Measurements from ENCODE around the gene NTF3.

The NTF3 gene

DNA sequence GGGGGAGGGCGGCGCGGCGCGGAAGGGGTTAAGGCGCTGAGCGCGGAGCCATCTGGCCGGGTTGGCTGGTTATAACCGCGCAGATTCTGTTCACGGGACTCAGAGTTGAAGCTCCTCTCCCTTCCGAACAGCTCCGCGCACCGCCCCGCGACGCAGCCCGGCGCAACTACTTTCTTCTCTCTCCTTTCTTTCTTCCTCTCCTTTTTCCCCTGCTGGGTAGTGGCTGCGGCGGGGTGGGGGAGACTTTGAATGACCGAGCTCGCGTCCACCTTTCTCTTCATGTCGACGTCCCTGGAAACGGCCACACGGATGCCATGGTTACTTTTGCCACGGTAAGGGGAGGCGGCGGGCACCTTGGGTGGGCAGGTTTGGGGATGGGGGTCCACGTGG is at the start of gene NTF3:
Gene NTF3 (plus strand): TSS at position 98 of the 390 bp plus-strand sequence. CDS start 217 bp downstream, at position 315.
- no peak for DNase-seq (ENCODE audit: low read depth in 2 of 2)

DNA sequence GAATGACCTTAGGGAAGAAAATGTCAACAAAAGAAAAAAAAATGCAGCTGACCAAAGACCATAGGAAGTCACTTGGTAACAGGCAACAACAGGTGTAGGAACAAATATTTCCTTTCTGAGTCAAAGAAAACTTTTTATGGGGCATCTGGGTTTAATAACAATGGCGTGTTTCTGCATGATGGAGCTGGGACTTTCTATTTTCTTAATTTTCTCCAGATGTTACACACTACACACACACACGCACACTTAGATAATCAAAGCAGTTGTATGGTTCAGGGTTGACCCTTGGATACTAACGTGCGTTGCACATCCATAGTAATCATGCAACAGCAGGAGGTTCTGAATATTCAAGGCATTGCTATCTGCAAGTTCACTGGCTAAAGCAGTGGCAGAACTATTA is 47.9 kb upstream of the NTF3 start:
- no peak for DNase-seq (ENCODE audit: low read depth in 2 of 2)

DNA sequence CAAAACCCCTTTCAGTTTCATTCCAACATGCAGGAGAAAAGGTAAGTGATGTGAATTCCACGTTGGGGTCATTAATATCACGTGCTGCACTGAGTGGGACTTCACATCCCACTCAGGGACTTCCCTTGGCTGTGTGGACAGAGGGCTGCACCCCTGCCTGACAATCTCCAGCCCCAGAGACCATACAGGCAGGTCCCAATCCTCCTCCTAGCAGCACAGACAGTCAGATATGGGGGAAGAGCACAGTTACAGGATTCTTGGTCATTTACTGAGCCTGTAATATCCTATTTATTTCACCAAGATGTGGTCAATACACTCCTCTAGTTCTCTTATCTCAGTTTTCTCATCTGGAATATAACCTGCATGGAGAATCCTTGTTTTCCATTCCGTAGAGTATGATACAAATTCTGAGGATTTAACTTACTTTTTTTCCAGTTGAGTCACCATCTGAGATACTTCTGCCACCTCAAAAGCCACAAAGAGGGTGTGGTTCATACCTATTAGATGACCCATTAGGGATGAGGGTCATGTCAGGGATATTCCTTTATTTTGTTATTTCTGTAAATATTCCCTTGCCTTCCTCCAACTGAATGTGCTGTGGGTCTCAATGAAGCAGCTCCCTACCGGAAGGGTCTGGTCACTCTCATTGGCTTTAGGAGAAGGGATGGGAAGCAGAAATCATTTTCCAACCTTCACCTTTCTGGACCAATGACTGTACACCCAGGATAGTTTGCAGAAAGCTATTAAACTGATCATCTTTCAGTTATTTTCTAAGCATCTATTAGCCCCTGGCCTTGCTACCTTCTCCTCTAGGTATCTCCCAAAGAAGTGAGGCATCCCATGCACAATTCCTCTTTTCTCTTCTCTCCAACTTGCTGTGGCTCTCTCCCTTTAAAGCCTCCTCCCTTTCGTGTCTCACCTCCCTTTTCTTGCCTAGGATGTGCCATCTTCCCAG is 43.0 kb upstream of the NTF3 start:
- no peak for DNase-seq (ENCODE audit: low read depth in 2 of 2)

DNA sequence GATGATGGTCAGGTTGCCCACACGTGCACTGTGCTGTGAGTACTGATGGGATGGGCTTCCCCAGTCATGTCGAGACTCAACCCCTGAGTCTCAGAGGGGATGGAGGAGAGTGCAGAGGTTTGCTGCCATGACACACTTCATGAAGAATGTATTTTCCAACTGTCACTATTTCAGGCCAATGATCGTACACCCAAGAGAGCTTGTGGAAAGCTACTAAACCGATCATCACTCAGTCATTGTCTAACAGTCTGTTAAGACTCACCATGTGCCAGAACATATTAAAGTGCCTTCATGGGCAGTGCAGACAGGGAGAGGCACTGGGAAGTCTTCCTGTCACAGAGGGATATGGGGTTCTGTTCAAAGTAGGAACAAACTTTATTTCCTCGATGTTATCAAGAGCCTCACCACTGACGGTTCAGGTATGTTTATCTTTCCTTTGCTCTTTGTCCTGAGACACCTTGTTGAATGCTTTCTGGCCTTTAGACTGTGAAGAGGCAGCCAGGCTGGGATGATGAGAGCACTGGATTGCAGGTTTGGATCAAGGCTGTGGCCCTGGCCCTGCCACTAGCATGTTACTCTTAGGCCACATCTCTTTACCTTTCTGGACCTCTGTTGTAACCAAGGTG is 41.6 kb upstream of the NTF3 start:
- DNase-seq (ENCODE audit: low read depth in 2 of 2) = no peak

DNA sequence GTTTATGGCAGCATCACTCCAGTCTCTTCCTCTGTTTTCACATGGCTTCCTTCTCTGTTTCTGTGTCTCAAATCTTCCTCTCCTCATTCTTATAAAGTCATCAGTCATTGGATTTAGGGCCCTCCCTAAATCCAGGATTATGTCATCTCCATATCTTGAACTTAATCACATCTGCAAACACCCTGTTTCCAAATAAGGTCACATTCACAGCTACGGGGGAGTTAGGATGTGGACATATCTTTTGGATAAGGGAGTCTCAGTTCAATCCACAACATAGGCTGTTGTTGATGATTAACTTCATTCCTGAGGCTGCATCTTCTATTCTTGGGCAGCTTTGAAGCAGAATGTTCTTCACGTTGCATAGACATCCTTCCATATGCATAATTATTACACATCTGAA is 40.3 kb upstream of the NTF3 start:
- DNase-seq (ENCODE audit: low read depth in 2 of 2) = no peak

DNA sequence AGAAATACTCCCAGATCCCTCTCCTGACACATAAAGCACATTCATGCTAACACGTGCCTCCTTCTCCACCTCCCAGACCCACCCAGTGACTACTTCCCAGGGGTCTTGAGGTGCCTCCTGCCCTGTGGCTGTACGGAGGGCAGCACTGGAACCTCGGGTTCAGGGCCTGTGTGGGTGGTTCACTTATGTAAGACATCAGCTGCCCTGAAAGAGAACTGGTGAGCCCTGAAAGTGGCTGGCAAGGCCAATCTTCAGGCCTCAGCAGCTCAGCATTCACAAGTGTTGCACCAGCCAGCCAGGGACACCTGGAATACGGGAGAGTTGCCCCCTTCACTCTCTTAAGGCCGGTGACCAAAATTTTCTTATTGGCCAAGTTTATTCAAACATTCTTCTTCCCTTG is 38.9 kb upstream of the NTF3 start:
- DNase-seq (ENCODE audit: low read depth in 2 of 2) = no peak

DNA sequence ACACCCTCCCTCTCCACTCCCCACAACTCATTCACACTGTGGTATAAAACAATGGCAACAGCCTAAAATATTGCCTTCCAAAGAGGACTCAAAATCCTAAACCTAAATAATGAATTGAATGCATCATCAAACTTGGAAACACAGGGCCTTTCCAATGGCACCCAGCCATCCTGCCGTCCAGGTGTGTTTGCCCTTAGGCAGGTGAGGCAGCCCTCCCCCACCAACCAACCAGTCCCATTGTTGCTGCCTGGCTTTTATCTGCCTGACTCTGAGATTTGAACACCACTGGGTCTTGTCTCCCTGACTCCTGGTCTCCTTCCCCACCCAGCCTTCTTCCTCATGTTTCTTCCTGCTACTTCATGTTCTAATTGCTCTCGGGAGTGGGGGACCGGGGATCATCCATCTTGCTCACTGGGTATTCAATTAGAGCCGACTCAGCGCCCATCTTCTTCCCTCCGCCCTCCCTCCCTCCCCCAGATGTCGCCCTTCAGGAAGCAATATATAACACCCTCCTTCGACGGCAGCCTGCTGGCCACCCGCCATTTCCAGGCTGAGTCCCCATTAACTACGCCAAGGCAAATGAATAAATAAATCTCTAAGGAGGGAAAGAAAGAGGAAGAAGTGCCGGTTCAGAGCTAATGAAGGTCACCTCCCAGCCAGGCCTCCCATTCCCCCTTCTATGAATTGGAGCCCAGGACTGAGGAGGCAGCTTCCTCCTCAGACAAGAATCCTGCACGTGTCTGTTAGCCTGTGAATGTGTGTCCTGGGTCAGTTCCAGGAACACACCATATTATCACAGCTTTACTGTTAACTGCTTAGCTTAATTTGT is 36.3 kb upstream of the NTF3 start:
- DNase-seq (ENCODE audit: low read depth in 2 of 2) = no peak

DNA sequence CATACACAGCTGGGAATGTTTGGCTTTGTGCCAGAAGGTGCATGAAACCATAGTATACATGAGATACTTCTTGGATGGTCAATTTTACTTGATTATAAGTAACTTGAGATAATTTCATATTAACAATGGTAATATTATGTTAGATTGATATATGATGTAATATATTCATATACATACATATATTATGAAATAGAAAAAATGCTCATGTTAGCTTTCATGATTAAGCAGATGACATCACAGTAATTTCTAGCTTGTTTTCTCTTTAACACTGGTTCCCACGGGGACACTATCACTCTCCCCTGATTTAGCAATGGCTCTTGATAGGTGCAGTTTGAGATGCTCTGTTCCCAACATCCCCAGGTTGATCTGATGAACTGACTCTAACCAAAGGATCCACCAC is 35.4 kb upstream of the NTF3 start:
- DNase-seq (ENCODE audit: low read depth in 2 of 2) = no peak

DNA sequence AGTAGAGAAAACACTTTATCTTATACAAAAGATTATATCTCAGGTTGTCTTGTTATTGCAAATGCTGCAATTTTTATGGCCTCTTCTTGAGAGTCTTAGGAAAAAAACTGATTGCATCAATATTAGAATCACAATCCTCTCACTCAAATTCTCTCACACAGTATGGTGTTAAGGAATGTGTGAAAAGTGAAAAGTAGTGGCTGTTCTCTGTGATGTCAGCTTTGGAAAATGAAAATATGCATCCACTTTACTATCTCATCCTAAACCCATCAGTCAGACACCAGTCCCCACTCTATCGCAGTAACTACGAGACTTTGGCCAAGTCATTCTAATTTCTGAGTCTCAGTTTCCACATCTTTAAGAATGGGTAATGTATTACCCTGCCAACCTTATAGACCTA is 32.6 kb upstream of the NTF3 start:
- no peak for DNase-seq (ENCODE audit: low read depth in 2 of 2)

DNA sequence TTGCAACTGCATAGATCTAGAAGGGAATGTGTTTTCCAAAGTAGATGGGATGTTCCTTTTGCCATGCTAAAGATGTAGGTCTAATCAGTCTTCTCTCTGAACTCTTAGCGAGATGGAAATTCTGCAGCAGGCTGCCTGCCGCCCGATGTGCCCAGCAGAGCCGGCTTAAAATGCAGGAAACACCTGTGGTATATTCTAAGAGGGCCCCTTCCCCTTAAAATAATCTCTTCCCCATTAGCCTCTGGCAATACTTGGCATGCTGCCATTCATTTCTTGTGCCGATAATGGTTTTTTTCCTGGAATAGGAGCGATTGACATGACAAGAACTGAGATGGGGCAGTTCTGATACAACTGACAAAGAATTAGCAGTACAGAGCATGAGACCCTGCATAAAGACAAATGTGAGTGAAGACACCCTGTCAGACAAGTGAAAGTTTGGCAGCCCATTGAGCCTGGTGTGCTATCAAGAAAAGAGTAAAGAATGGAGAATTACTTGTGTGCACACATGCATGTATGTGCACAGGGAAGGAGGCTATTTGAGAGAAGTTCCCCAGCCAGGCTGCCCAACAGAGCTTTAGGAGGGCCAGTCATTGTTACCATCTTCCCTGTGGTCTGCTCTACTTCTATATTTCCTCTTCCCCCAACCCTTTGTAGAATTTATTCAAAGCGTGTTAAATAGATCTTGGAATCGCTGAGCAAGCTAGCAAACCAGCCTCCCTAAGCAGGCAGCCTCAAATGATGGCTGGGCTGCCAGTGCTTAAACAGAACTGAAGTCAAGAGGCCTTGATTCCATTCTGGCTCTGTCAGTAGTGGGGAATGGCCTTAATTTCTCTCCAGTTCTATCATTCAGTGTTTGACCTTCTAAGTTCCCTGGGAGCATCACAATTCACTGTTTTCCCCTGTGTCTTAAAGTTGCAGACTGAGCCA is 29.6 kb upstream of the NTF3 start:
- DNase-seq (ENCODE audit: low read depth in 2 of 2) = no peak

DNA sequence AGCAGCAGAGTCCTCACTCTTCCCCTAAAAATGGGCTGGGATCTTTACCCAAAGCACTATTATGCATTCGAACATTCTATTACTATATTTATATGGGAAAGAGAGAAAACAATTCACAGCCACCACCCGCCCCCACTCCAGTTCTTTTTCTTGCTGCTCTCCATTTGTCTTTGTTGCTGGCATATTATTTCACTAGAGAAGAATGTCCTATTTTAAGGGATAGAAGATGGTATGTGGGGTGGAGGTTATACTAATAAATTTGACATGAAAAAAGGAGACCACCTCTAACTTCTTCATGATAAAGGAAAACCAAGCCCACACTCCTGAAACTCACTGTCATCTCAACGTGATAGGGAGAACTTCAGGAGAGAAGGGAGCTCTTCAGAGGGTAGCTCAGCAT is 28.5 kb upstream of the NTF3 start:
- no peak for DNase-seq (ENCODE audit: low read depth in 2 of 2)

DNA sequence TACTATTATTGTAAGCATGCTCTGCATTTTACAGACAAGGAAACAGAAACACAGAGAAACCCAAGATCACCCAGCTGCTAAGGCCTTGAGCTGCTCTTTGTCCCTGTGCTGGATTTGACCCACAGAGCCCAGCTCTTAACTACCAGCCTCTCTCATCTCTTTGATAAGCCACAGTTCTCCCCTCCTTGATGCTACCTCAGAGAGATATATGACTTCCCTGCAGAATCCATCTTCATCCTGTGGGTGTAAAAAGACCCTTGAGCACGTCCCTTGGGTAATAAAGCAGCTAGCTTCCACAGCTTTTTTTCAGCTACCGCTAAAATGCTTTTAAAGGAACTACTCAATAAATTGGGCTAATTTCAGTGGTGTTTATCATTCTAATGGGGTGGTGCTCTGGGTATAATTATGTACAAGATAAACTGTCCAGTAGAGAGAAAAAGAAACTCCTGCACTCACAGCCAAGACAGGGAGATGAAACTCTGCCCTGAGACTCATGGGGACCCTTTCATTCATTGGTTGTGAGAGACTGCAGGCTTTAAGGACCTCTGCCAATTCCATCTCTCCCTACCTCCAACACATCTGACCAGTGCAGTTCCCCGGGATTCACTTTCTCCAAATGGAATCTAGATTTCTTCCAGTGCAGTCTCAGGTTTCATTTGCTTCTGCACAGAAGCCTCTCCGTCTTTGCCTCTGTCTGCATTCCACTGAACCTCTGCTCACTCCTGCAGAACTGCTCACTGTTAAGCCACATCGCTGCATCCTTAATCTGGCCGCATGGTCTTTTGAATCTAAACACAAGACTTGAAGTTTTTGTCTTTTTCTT is 24.7 kb upstream of the NTF3 start:
- DNase-seq (ENCODE audit: low read depth in 2 of 2) = no peak

DNA sequence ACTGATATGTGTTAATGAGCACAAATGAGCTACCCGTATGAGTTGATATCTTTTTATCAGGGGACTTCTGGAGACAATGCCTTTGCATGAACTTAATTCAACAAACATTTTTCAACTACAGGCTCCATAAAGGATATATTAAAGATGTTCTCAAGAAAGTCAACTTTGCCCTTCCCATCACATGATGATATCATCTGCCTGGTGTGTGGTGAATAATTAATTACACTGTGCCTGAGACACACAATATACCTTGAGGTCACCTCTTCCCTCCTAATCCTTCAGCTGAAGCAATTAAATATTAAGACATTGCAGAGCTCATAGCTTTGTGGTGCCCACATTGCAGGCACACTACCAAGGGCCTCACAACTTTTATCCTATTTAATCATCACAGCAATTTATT is 22.3 kb upstream of the NTF3 start:
- DNase-seq (ENCODE audit: low read depth in 2 of 2) = no peak

DNA sequence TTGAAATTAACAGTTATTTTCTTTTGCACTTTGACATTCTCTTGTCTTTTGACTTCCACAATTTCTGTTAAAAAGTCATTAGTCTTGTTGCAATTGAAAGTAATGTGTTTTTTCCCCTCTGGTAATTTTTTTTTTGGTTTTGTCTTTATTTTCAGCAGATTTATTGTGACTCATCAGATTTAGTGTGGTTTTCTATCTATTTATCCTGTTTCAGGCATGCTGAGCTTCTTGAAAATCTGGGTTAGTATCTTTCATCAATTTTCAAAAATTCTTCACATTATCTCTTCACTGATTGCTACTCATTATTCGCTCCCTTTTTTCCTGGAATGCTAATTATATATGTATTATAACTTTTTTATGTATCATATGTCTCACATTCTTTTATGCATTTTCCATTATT is 15.3 kb upstream of the NTF3 start:
- DNase-seq (ENCODE audit: low read depth in 2 of 2) = no peak

DNA sequence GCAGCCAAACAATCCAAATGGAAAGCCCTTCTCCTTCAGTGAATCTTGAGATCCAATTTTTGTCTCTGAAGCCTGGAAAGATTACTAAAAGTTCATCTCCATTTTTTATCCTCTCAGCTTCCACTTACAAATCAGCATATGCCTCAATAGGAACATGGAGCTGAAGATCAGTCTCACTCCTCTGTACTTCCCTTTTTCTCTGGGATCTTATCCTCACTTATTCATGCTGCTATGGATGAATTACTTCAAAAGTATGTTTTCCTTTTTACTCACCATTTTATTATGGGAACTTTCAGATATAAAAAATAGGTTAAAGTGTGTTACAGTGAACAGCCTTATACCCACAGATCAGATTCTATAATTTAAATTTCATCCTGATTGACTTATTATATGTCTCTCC is 14.4 kb upstream of the NTF3 start:
- no peak for DNase-seq (ENCODE audit: low read depth in 2 of 2)

DNA sequence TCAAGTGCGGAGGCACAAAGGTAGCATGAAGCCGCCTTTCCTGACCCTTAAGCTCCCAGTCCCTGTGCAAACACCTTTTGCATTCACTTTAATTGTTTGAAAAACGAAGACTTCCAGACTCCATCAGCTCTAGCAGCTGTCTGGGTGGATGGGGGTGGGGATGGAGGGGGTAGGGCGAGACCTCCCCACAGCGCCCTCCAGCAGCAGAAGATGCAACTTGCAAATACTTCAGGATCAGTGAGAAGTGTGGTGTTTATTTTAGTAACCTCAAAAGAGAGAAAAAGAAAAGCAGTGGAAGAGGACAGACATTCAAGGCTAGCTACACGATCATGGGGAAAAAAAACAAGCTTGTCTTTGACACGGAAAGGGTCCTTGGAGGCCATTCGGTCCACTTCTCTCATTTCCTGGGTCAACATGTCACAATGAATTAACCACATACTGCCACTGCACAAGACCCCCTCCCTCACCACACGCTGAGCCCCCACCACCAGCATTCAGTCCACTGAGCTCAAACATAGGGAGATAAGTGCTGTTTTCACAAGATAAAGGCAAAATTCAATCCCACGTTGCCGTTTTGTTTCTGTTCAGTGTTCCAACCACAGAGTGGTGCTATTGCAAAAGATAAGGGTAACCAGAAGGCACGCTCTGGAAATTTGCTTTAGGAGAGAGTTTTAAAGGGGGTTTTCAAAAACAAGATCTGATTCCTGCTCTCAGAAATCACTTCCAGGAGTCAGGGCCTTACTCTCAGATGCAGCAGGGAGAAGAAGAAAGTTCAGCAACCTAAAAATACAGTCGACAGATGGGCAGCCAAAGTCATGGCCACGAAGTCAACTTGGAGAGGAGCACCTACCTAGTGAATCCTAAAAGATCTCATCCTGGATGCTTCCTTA is 3.3 kb upstream of the NTF3 start:
- no peak for DNase-seq (ENCODE audit: low read depth in 2 of 2)

DNA sequence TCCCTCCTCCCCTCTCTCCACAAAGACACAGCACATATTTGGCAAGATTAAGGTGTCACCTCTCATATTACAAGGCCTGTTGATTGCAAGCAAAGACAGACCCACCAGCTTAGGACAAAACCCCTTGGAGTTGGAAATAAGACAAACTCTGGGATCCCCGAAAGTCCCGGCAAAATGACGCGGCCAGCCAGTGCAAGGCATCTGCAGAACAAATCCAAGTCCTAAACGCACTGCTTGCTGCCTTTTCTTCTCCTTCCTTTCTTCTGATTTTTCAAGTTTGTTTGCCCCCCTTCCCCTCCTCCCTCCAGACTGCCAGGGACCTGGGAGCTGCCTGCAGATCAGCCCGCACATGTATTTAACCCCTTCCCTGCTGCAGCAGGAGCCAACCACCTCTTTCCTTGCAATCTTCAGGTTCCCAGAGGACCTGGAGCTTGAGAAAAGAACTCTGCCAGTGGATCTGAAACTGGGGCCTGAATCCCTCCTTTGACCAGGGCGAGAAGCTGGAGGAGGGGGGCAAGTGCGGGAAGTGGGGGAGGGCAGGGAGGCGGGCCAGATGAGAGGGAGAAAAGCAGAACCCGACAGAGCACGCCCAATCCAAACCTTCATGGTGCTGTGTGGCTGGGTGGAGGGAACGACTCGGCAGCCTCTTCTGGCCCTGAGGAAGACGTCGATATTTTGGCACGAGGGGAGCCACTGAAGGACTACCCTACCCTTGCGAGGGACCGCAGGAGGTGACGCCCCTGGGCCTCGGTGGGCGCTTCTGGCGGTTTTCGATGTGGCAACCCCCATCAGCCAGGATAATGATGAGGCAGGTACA is 2.0 kb upstream of the NTF3 start:
- no peak for DNase-seq (ENCODE audit: low read depth in 2 of 2)
